GM18520 (cell line): Measurements from ENCODE around the gene PRKCE.

ENCODE experiments used
- ATAC-seq: cut with Tn5 transposase; IDR thresholded peaks from one replicate; pipeline ENCODE4 v1.9.1; 2021; ENCODE audit not compliant: unreplicated experiment

Gene PRKCE

DNA sequence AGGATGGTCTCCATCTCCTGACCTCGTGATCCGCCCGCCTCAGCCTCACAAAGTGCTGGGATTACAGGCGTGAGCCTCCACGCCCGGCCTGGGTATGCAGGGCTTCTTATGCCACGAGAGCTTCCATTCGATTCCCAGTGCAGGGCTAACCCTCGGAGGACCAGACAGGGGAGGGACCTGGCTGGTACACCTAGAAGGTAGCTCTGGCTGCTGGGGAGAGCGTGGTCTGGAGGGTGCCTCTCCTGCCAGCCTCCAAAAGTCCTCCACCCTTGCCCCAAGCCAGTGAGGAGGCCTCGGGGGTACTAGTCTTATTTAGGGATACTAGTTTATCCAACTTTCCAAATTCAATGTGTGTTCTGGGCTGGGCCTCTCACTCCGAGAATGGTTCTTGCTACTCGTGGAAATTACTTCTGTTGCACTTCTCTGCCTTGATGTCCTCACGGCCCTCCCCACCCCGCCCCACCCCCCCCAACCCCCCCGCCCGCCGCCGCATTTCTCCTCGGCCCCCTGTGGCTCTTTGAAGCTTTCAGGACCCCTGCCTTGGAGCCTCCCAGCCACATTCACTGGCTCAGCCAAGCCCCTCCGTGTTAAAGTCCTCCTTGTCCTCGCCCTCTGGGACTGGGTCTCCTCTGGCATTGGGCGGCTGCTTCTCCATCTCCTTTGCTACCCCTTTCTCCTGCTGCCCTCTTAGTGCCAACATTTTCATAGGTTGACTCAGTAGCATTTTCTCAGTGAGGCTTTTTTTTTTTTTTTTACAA lies 502.7 kb downstream of the PRKCE start:
- no peak for ATAC-seq

DNA sequence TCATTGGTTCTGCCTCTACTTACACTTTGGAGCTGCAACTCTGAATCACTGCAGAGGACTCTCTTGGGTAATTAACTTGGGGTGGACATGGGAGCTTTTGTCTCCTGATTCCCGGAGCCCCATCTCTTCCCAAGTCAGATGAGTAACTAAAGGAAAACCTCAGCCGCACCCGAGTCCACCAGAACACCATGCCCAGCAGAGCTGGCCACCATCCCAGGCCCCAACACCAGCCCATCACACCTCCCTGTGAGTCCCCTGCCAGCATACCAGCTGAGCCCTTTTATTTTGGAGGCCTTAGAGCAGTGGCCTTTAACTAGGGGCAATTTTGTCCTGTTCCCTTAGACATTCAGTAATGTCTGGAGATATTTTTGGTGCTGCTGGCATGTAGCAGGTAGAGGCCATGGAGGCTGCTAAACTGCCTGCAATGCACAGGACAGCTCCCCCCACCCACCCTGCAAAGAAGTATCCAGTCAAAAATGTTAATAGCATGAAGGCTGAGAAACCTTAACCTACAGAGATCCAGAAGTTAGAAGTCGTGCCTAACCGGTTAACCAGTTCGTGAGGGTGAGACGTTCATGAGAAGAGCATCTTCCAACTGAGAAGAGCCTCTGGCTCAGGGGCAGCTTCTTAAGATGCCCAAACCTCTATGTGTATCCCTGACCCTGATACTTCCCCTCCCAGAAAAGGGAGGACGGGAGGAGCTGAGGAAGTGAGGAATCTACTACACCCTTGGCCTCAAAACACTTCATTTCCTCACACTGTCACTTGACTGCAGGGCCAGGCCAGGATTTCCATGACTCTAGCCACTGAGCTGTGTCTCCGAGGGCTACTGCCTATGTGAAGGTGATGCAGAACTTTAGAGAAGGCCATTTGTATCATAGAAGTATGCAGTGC lies 505.8 kb downstream of the PRKCE start:
- ATAC-seq = no peak

DNA sequence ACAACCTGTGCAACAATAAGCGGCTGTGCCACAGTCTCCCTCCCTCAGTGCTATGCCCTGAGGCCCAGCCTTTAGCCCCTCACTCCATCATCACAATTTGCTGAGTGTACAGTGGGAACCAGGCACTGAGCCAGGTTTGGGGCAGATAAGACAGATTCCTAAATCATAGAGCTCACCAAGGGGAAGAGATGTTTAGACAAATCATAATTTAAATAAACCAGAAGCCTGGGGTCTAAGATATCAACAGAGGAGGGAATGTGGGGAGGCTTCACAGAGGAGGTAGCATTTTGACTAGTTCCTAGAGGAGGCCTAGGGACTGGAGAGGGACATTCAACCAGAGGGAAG lies 506.5 kb downstream of the PRKCE start:
- no peak for ATAC-seq

DNA sequence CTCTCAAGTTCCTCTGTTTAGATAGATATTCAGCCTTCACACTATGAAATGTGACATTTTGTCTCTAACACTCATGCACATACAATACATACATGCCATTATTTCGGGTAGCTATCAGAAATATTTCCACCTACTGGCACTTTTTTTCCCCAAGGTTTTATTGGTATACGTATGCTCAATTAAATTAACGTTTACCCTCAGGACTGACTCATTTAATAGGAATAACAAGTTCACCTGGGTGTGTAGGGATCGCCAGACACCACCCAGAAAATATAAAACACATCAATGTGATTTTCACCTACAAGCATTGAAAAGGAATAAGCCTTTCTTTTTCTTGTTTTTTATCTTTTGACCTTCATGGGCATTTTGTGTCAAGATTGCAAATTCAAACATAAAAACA lies 507.2 kb downstream of the PRKCE start:
- ATAC-seq = no peak

DNA sequence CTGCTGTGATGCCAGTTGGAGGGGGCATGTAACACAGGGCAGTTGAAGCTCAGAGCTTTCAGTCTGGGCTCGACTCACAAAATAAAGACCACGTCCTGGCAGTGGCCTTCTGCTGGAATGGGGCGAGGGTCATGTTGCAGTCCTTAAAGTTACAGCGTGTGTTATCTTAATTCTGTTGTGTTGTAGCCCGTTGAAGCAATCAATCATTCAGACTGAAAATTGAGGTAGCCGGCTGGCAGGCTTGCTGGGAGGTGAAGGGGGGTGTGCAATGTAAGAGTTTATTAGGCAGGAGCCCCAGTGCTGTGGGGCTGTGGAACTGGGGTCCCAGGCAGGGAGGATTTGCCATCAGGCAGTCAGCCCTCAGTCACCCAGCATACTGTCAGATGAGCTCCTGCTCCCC lies 508.9 kb downstream of the PRKCE start:
- ATAC-seq = no peak

DNA sequence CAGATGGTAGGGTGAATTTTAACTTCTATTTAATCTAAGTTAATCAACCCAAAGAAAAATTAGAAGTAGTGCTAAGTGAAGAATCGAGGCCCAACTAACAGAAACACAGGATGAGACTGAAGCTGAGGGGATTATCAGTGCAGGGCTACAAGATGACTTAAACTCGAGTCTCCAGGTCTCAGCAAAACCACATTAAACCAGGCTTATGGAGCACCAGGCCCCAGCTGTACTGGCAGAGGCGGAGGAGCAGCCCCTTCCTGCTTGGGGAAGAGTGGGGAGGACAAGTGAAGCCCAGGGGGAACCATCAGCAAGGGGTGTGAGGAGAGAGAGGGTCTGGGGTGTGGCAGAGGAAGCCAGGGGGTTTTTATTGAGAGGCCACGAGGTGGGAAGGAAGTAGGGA lies 509.8 kb downstream of the PRKCE start:
- no peak for ATAC-seq

DNA sequence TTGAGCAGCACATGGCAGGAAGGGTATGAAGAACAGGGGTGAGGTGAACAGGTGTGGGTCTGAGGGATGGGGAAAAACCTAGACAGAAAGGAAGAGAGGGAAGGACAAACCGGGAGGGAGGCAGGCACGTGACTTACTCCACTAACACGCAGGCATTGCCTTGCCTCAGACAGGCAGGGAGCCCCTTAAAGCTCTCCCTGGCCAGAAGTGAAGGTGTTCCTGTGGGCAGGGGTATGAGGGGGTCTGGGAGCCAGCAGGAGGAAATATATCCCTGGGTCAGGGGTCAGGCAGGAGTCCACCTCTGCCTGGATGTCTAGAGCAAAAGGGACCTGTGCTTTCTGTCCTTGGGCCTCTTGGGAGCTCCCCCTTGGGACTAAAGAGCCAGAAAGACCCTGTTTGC lies 510.4 kb downstream of the PRKCE start:
- no peak for ATAC-seq

DNA sequence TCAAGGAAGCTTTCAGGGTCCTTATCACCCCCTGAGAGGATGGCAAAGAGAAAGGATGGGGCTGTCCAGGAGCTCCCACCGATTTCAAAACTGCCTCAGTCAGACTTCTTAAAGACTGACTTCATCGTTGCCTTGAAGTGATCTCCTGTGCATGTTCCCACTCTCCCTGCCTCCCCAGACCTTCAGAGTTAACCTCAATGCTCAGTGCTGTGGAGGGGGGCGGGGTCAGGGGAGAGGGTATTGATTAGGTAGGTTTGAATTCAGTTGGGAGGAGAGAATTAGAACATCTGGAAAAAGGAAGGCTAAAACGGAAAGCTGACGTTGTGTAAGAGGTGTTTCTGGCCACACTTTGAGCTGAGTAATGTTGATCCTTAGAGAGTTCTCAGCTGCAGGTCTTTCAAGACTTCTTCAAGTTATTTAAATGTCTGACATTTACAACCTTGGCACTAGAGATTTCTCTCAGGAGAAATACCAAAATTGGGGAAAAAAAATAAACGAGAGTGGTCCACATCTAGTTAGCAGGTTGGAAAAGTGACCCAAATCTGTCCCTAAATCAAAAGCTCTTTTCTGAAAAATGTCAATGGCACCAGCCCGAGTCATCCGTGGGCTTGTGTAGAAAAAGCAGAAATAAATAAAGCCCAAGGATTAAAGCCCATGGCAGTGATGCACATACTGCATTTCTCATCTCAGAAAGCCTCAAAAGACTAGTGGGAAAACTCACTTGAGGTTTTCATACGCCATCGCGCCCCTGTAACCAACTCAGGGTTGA lies 511.0 kb downstream of the PRKCE start:
- ATAC-seq = no peak

DNA sequence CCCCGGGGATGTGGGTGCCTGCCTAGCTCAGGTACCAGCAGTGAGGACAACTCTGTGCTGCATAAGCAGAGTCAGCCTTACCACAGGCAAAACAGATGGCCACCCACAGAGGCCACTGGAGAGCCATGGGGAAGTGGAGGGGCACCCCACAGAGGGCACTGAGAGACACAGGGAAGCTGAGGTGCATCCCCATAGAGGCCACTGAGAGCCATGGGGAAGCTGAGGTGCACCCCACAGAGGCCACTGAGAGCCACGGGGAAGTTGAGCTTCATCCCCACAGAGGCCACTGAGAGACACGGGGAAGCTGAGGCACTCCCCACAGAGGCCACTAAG lies 511.6 kb downstream of the PRKCE start:
- no peak for ATAC-seq

DNA sequence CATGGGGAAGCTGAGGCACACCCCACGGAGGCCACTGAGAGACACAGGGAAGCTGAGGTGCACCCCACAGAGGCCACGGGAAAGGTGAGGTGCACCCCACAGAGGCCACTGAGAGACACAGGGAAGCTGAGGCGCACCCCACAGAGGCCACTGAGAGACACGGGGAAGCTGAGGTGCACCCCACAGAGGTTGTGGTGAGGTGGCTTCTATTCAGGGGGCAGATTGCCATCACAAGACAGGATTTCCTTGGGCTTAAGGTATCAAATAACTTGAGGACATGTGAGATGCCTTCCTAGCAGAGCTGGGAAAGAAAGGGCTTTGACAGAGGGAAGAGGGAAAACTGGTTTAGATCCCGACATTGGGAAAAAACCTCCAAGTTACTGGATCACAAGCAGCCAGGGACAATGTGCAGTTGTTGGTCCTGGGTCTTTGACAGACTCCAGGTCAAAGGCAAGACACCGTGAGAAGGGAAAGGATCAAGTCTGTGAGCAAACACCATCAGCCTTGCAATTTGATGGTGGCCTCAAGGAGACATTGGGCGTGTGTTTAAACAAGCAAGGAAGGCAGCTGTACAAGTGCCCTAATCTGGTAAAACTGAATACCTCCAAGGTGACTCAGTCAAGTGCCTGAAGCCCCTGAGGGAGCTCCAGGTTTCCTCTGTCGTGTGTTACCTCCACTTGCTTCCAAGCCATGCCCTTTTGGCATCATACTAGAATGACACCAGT lies 512.5 kb downstream of the PRKCE start:
- ATAC-seq = no peak

DNA sequence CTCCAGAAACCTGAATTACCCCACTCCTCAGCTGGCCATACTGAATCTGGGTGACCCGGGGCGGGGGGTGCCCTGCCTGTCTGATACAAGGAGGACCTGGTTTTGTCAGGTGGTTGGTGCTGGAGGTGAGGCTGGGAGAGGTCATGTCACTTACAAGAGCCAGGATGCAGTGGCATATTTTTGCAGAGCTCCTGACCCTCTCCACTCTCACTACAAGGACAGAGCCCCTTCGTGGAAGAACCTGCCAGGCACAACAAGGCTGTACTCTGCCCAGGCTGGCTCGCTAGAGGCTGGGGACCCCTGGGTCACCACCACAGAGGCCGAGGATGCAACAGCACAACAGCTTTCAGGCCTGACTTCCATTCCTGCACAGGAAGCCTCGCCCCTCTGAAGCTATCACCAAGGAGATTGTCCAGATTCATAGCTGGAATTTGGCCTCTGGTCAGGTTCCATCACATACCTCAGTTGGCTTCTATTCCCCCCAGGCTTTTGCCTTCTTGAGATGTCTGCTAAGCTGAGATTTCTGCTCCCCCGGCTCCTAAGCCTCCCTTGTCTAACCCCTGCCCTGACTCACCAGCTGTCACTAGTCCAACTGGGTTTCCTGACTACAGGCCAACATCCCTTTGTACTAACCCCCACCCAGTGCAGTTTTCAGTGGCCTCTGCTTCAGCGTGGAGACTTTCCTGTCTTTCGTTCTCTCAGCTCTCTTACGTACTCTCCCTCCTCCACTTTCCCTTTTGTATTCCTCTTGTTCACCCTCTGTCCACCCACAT lies 513.2 kb downstream of the PRKCE start:
- ATAC-seq = no peak

DNA sequence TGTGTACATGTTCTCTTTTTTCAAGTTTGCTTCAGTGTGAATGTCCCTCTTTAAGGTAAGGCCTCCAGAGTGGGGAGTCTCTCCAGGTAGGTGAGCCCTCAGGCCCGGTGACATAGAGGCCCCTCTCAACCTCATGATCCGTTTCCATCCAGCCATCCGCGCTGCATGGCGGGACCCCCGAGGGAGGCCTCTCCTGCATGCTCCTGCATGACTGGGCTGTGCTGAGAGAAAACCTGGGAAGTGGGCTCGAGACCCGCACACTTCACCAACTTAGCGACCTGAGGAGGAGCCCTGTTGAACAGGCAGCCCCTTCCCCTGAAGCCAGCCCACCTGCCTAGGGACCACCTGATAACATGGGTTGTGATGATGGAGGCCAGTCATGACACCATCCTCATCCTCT lies 514.4 kb downstream of the PRKCE start:
- no peak for ATAC-seq

DNA sequence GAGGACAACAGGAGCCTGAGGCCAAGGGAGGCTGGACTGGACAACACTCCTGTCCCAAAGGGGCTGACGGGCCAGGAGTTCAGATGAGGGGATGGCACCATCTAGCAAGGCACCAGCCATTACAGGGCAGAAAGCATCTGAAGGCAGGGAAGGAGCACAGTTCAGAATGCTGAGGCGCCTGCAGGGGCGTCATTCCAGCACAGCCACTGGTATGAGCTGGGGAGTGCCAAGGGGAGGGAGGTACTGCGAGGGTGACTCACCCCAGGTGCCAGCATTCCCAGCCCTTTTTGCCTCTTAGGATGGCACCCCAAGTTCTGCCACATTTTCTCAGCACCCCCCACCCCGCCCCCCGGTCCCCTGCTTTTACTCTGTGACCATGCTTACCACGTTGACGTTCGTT lies 515.9 kb downstream of the PRKCE start:
- no peak for ATAC-seq

DNA sequence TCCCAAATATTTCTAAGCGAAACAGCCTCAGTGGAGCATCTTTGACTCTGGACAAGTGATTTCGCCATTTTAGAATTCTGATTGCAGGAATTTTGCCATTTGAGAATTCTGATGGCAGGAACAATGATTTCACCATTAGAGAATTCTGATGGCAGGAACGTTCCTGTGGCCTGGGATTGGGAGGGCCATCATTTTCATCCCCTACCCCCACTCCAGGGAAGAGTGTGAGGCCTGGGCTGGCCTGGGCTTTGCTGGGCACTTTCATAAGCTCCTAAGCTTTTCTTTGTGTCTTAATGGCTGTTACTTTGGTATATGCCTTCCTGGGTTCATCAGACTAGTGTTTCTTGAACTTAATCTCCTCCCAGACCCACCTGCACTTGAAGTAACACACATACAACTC lies 516.4 kb downstream of the PRKCE start:
- ATAC-seq = no peak

DNA sequence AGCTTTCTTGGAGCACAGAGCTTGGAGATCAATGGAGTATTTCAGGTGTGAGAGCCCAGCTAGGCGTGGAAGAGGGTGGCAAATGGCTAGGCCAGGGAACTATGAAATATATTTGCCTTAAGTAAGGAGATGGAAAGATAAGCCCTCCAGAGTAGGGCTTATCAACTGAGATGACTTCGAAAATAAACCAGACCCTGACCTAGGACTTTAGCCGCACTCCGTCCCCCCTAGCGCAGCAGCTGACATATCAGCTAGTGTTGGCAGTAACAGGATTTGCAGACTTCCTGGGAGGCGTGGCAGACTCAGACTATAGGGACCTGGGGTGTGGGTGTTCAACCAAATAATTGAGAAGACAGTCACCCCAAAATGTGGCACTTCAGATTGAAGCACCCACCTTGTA lies 518.0 kb downstream of the PRKCE start:
- no peak for ATAC-seq

DNA sequence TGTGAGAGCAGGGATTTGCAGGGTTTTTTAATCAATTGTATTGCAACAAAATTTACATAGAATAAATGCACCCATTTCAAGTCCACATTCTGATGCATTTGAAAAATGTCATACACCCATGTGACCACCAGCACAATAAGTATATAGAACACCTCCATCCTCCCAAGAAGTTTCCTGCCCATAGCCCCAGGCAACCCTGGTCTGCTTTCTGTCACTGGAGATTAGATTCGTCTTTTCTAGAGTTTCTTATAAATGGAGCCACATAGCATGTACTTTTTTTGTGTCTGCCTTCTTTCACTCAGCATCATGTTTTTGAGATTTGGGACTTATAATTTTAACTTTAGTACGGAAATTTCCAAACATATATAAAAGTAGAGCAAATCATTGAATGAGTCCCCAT lies 518.6 kb downstream of the PRKCE start:
- no peak for ATAC-seq

DNA sequence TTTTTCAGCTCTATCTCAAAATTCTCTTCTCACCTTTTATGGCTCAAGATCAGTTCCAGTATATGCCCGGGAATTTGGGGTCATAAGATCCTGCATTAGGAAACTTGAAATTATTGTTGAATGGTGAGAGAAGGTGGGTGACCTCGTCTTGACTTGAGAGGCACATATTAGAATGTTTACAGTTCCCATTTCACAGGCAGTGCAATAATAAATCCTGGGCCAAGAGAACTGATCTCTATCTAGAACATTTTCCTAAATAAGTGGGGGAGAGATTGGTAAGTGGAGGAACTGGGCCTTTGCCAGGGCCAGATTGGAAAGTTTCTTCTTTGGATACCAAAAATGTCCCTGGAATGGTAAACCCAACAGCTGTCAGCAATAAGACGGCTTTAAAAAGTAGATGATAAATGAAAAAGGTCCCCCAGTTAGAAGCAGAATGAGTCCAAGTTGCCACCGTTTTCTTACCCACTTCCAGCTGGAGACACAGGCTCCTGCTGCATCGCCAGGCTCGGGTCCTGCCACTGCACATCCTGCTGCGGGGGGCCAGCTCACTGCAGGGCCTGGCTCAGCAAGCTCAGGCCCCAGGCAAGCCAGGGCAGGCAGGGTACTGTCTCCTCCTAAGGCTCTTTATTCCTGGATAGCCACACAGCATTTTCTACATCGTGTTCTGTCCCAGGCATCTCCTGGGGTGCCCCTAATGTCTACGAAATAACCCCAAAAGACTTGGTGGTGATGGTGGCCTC lies 519.3 kb downstream of the PRKCE start:
- ATAC-seq = no peak

DNA sequence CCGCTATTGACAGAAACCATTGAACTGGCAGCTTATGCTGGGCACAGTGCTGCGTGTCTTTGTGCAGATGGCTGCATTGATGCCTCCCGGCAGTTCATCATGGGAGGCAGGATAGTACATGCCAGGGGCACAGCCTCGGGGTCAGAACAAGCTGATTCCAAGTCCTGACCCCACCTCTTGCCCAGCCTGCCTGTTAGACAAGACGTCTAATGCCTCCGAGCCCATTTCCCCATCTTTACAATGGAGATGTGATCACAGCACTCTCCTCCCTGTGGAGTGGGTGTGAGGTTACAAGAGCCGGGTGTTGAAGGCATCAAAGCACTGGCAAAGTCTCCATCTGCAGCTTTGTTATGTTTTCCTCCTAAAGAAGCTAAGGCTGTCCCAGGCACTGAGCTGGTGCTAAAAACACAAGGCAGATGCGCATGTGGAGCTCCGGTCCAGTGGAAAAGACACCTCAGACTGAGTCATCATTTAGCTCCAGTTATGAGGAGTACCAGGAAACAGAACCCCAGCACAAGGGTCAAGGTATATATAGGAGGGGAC lies 520.0 kb downstream of the PRKCE start:
- no peak for ATAC-seq

DNA sequence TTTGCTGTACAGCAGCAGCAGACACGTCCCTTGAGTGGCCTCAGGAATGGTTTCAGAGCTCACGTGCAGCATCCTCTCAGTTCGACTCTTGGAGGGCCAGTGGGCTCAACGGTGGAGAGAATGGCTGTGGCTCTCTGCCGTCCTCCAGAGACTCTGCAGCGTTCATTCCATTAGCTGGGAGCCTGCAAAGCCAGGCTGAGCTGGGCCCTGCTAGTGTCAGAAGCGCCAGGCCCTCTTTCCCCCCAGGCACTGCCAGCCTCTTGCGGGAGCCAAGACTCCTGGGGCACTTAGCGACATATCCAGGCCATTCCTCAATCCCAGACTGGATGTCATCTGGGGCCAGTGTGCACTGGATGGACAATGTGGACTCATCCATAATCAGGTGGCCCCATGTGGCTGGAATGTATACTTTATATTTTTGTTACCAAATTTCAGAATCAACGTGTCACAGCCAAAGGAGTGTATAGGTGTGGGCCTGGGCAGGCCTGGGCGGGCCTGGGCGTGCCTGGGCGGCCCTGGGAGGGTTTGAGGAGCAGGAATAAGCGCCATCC lies 520.6 kb downstream of the PRKCE start:
- no peak for ATAC-seq
